Uterus (tissue), 2 donors: ENCODE results near the gene ZNF717.

Source experiments
- POLR2A ChIP-seq, 2 donors: fragments of 450-650 bp; IDR thresholded peaks; one replicate each; pipeline ENCODE4 v1.6.1; 2016; ENCODE audit warnings: antibody characterized with exemption in 2 of 2, mild to moderate bottlenecking in 1 of 2, moderate library complexity in 1 of 2
- TF ChIP-seq, protein P1 (sequence below), 4 experiments: fragments of 200-600 bp in 2 of 4; fragments of 450-650 bp in 2 of 4; sonication (generic) in 2 of 4; IDR thresholded peaks; one replicate each; pipeline ENCODE4 v1.5.1; 2016 to 2019; ENCODE audit warnings: antibody characterized with exemption in 4 of 4, mild to moderate bottlenecking in 2 of 4, moderate library complexity in 1 of 4

DNA sequence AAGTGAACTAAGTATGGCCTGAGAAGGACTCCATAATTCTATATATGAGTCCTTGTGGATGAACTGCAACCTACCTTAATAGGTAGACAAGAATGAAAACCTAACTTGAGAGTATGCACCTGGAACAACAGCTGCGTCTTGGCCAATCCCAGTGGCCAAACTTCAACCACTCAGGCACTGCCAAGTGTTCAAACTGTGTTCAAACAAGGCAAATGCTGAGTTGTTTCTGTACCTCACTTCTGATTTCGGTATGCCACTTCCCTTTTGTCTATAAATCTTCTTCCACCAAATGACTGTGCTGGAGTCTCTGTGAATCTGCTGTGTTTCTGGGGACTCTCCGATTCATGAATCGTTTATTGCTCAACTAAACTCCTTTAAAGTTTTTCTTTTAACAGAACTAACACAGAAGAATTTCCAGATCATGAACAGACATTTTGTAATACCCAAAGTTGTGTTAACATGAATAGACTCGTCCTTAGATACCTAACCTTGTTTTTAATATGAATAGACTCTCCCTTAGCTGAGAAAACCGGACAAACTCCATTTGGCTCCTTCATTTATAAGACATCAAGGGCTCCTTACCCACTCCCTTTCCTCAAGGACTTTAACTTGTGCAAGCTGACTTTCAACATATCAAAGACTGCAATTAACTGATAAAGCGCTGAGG lies 4.1 kb downstream of the ZNF717 start:
- TF ChIP-seq, protein P1, sequence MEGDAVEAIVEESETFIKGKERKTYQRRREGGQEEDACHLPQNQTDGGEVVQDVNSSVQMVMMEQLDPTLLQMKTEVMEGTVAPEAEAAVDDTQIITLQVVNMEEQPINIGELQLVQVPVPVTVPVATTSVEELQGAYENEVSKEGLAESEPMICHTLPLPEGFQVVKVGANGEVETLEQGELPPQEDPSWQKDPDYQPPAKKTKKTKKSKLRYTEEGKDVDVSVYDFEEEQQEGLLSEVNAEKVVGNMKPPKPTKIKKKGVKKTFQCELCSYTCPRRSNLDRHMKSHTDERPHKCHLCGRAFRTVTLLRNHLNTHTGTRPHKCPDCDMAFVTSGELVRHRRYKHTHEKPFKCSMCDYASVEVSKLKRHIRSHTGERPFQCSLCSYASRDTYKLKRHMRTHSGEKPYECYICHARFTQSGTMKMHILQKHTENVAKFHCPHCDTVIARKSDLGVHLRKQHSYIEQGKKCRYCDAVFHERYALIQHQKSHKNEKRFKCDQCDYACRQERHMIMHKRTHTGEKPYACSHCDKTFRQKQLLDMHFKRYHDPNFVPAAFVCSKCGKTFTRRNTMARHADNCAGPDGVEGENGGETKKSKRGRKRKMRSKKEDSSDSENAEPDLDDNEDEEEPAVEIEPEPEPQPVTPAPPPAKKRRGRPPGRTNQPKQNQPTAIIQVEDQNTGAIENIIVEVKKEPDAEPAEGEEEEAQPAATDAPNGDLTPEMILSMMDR (IDR thresholded peaks at IDR 0.05), result no peak
- TF ChIP-seq POLR2A (IDR thresholded peaks at IDR 0.05), result no peak
